ENCODE results near the gene SP6. TPM values are rescaled to one million over a fixed set of nuclear protein-coding genes. Genes with fewer than 3 reads are reported as not detected.

The SP6 gene
- total RNA-seq, result 1 to 10 TPM in 3 of 4 donors, under 1 TPM in 1; 0.74 to 1.7 (median 1.2) TPM

- DNase-seq (ENCODE audit: low spot score) (peak; percentile 34), ATAC-seq (ENCODE audit: low FRiP score) (peak; percentile 91)
- no peak for TF ChIP-seq CTCF (IDR thresholded peaks at IDR 0.05)
Measured at GRCh38 chr17:47850692-47851573, at the start of gene SP6. TSS of gene SP6 (minus strand) at chr17:47851163. CDS start at chr17:47848429, 2,734 bp downstream.

GRCh38 chr17:47899643-47900042, 48.7 kb upstream of the SP6 start:
- no peak for TF ChIP-seq CTCF (IDR thresholded peaks at IDR 0.05)
- ATAC-seq (ENCODE audit: low FRiP score) (no peak), DNase-seq (ENCODE audit: low spot score) (no peak)

- no peak for ATAC-seq (ENCODE audit: low FRiP score)
- no peak for DNase-seq (ENCODE audit: low spot score)
- no peak for TF ChIP-seq CTCF (IDR thresholded peaks at IDR 0.05)
Measured at GRCh38 chr17:47898241-47898640, 47.3 kb upstream of the SP6 start.

GRCh38 chr17:47897561-47897960, 46.6 kb upstream of the SP6 start:
- no peak for DNase-seq (ENCODE audit: low spot score)
- TF ChIP-seq CTCF (IDR thresholded peaks at IDR 0.05), result no peak
- ATAC-seq (ENCODE audit: low FRiP score), result no peak

GRCh38 chr17:47896672-47897490, 45.9 kb upstream of the SP6 start:
- no peak for TF ChIP-seq CTCF (IDR thresholded peaks at IDR 0.05)
- ATAC-seq (ENCODE audit: low FRiP score) (no peak), DNase-seq (ENCODE audit: low spot score) (no peak)

- peak in 1 of 3 donors; percentile 98 for TF ChIP-seq CTCF (IDR thresholded peaks at IDR 0.05)
- DNase-seq (ENCODE audit: low spot score) (peak; percentile 99), ATAC-seq (ENCODE audit: low FRiP score) (peak; percentile 99)
Measured at GRCh38 chr17:47895856-47896671, 45.1 kb upstream of the SP6 start, which contains the start of gene SP2. TSS of gene SP2 (plus strand) at chr17:47896236. CDS start at chr17:47896287, 51 bp downstream.

All from omental fat pad (tissue), 4 donors.